K562 (cell line): Measurements from ENCODE around the gene ARHGEF9.
"Not testable (repeated sequence)": the region's sequence is repeated elsewhere in the genome, so short reads cannot be mapped to it uniquely, and the experiment has no call there.

Source experiments
- DPF2 ChIP-seq: fragments of 450-650 bp; IDR thresholded peaks from 2 replicates; pipeline ENCODE4 v1.6.1; 2016
- ELF4 ChIP-seq: fragments of 450-650 bp; formaldehyde crosslinking; IDR thresholded peaks from 2 replicates; pipeline ENCODE4 v1.4.0; 2022; ENCODE audit warnings: missing genetic modification characterization
- GMEB1 ChIP-seq: fragments of 250-450 bp; sonication (Bioruptor Pico); IDR thresholded peaks from 2 replicates; pipeline ENCODE4 v1.4.0; 2020; ENCODE audit warnings: mild to moderate bottlenecking
- HDAC2 ChIP-seq: fragments of 450-650 bp; IDR thresholded peaks from 2 replicates; pipeline ENCODE4 v1.6.1; 2016; ENCODE audit warnings: mild to moderate bottlenecking
- LARP7 ChIP-seq: fragments of 450-650 bp; IDR thresholded peaks from 2 replicates; pipeline ENCODE4 v1.6.1; 2016
- MYBL2 ChIP-seq, 2 experiments: fragments of 450-650 bp in 1 of 2; sonication (generic) in 1 of 2; formaldehyde crosslinking in 1 of 2; IDR thresholded peaks; 2 replicates each; pipeline versions ENCODE4 v1.6.1 to v1.8.1; 2017 to 2022; ENCODE audit warnings: borderline replicate concordance in 1 of 2, inconsistent platforms in 1 of 2, low read depth in 1 of 2, mild to moderate bottlenecking in 1 of 2, missing genetic modification reagents in 1 of 2, moderate library complexity in 1 of 2
- NR2C2 ChIP-seq, 2 experiments: fragments of 200-800 bp in 1 of 2; sonication (Bioruptor generic) in 1 of 2; sonication (generic) in 1 of 2; formaldehyde crosslinking in 1 of 2; IDR thresholded peaks; 2 replicates each; pipeline versions ENCODE4 v1.6.1 to v1.8.0; 2016 to 2022; ENCODE audit warnings: mild to moderate bottlenecking in 1 of 2, missing compliant biosample characterization in 1 of 2, missing genetic modification characterization in 1 of 2, missing genetic modification reagents in 1 of 2
- SIN3A ChIP-seq, 2 experiments: fragments of 150-350 bp in 1 of 2; IDR thresholded peaks; 2 replicates each; pipeline ENCODE4 v1.6.1; 2011 to 2016; ENCODE audit warnings: borderline replicate concordance in 2 of 2, low read depth in 2 of 2, low read length in 2 of 2, mild to moderate bottlenecking in 2 of 2, moderate library complexity in 2 of 2; ENCODE audit not compliant: control insufficient read depth in 1 of 2
- TCF7L2 ChIP-seq: fragments of 150-350 bp; IDR thresholded peaks from 2 replicates; pipeline ENCODE4 v1.6.1; 2016; ENCODE audit warnings: low read depth, mild to moderate bottlenecking, low read length, moderate library complexity
- ZNF785 ChIP-seq: fragments of 250-450 bp; sonication (Bioruptor Pico); IDR thresholded peaks from 2 replicates; pipeline ENCODE4 v1.4.0; 2020; ENCODE audit warnings: mild to moderate bottlenecking
- TF ChIP-seq, protein P1 (sequence below), 3 experiments: IDR thresholded peaks in 2 of 3; conservative IDR thresholded peaks in 1 of 3; 2 replicates each; pipeline ENCODE4 v1.5.1; 2011 to 2012; ENCODE audit warnings: low read length in 3 of 3, mild to moderate bottlenecking in 3 of 3, control low read depth in 2 of 3, improper control_type of control experiment in 1 of 3, inconsistent platforms in 1 of 3, low read depth in 1 of 3, mixed read lengths in 1 of 3, moderate library complexity in 1 of 3; ENCODE audit not compliant: insufficient read depth in 2 of 3

GRCh38 chrX:63645748-63646147 is 139.3 kb downstream of the ARHGEF9 start:
- TF ChIP-seq, protein P1, sequence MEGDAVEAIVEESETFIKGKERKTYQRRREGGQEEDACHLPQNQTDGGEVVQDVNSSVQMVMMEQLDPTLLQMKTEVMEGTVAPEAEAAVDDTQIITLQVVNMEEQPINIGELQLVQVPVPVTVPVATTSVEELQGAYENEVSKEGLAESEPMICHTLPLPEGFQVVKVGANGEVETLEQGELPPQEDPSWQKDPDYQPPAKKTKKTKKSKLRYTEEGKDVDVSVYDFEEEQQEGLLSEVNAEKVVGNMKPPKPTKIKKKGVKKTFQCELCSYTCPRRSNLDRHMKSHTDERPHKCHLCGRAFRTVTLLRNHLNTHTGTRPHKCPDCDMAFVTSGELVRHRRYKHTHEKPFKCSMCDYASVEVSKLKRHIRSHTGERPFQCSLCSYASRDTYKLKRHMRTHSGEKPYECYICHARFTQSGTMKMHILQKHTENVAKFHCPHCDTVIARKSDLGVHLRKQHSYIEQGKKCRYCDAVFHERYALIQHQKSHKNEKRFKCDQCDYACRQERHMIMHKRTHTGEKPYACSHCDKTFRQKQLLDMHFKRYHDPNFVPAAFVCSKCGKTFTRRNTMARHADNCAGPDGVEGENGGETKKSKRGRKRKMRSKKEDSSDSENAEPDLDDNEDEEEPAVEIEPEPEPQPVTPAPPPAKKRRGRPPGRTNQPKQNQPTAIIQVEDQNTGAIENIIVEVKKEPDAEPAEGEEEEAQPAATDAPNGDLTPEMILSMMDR (IDR thresholded peaks at IDR 0.05 in 2 of 3, conservative IDR thresholded peaks at IDR 0.05 in 1 of 3; ENCODE audit: insufficient read depth in 2 of 3, low read depth in 1 of 3, low read length in 3 of 3), result not testable (repeated sequence)
- not testable (repeated sequence) for TF ChIP-seq MYBL2 (IDR thresholded peaks at IDR 0.05; ENCODE audit: low read depth); MYBL2 (CRISPR knock-in tag; IDR thresholded peaks at IDR 0.05; ENCODE audit: borderline replicate concordance); NR2C2 (CRISPR knock-in tag; IDR thresholded peaks at IDR 0.05); NR2C2 (tag; IDR thresholded peaks at IDR 0.05); ELF4 (CRISPR knock-in tag); HDAC2; GMEB1 (CRISPR knock-in tag); DPF2; LARP7; ZNF785 (CRISPR knock-in tag); SIN3A (IDR thresholded peaks at IDR 0.05; ENCODE audit: borderline replicate concordance in 2 of 2, control insufficient read depth in 1 of 2, low read depth in 2 of 2, low read length in 2 of 2); TCF7L2
